ENCODE measurements around the gene MAP2K3. TPM values are rescaled to one million over a fixed set of nuclear protein-coding genes. Genes with fewer than 3 reads are reported as not detected.

The MAP2K3 gene
- total and polyA plus RNA-seq, 2 of the 8 experiments (the other 6 are each of a cell fraction or from before 2014, with no cell fraction given) = 16.9 to 33.5 TPM

DNA sequence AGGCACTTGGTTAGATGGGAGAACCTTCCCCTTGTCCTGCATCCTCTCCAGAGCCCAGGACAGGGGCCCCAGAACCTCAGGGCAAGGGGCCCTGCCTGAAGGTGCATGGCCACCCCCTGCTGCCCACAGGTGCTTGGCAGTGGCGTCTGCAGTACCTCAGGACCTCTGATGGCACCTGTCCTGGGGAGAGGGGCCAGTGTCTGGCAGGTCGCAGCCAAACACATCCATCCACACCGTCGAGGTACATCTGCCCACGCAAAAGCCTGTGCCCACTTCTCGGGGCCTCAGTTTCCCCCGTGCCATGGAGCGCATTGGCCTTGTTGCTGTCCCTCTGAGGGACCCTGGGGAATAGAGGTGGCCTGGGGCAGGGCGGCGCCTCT, 9.3 kb downstream of the MAP2K3 start:
- DNase-seq (ENCODE audit: low read depth in 1 of 2, low spot score in 2 of 2) = no peak
- Histone ChIP-seq H4K91ac (replicated peaks; ENCODE audit: insufficient read length, low read length) (no peak overlapping the region), H3K4ac (replicated peaks; ENCODE audit: insufficient read length, low read depth, low read length) (no peak overlapping the region), H3K4me3 (ENCODE audit: extremely low read depth in 1 of 4, insufficient read depth in 2 of 4, low read depth in 3 of 4, low read length in 4 of 4) (no peak overlapping the region), H2BK20ac (ENCODE audit: low read length) (no peak overlapping the region), H3K23me2 (ENCODE audit: low read depth, low read length) (no peaks in the 10 kb centered on the region), H3K27me3 (replicated peaks in 1 of 4; ENCODE audit: control insufficient read depth in 3 of 4, extremely low read depth in 1 of 4, insufficient read depth in 3 of 4, low read length in 3 of 4) (no peaks in the 10 kb centered on the region), H3K36me3 (ENCODE audit: control insufficient read depth in 2 of 4, insufficient read depth in 4 of 4, low read length in 3 of 4) (no peaks in the 10 kb centered on the region), H3K79me2 (ENCODE audit: control insufficient read depth in 1 of 2, insufficient read depth in 2 of 2, low read length in 2 of 2) (0 out of 4 replicates have a peak, but pooled peaks cover 0 to 5% of the 10 kb centered on the region in 2 experiments), H4K20me1 (replicated peaks in 1 of 2; ENCODE audit: control insufficient read depth in 1 of 2, insufficient read depth in 2 of 2, low read length in 2 of 2) (peaks cover 1 to 7% of the 10 kb centered on the region in 2 experiments), H4K5ac (ENCODE audit: insufficient read length, low read depth, low read length) (no peak overlapping the region), H2BK12ac (ENCODE audit: low read depth, low read length) (no peak overlapping the region), H3K56ac (replicated peaks; ENCODE audit: insufficient read length, low read depth, low read length) (no peak overlapping the region), H2BK15ac (ENCODE audit: low read length) (no peak overlapping the region), H3K4me1 (replicated peaks in 1 of 4; ENCODE audit: control insufficient read depth in 3 of 4, insufficient read depth in 4 of 4, low read length in 3 of 4) (no peaks in the 10 kb centered on the region), H3K14ac (ENCODE audit: insufficient read length) (no peak overlapping the region), H2AK5ac (ENCODE audit: low read depth, low read length) (no peak overlapping the region), H3K27ac (ENCODE audit: low read depth, low read length) (no peak overlapping the region), H3K79me1 (ENCODE audit: low read depth, low read length) (peaks cover 14% of the 10 kb centered on the region), H2BK120ac (replicated peaks; ENCODE audit: low read depth, low read length) (no peak overlapping the region), H3K9ac (replicated peaks in 1 of 4; ENCODE audit: extremely low read depth in 1 of 4, low read depth in 3 of 4, low read length in 3 of 4) (no peak overlapping the region; a peak in 1 of 7 replicates), H3K9me3 (ENCODE audit: insufficient read depth in 2 of 2, low read depth in 1 of 2, low read length in 1 of 2) (peaks cover 32 to 75% of the 10 kb centered on the region in 2 experiments; a peak in 3 of 4 replicates), H3K18ac (ENCODE audit: extremely low read depth, low read length) (no peak overlapping the region), H3K23ac (ENCODE audit: insufficient read length) (no peak overlapping the region), H2BK5ac (ENCODE audit: low read depth, low read length) (peak overlapping the region; percentile 12; the same call in 1 of the 2 replicates), H3K4me2 (ENCODE audit: insufficient read depth in 1 of 2, low read depth in 2 of 2, low read length in 2 of 2) (no peak overlapping the region), H2AFZ (ENCODE audit: low read length) (no peak overlapping the region), H4K8ac (ENCODE audit: extremely low read depth, insufficient read depth, low read length) (no peak overlapping the region)
- POLR2A ChIA-PET (ENCODE audit: partially characterized antibody) = no interaction called here
- TF ChIP-seq, protein P1, sequence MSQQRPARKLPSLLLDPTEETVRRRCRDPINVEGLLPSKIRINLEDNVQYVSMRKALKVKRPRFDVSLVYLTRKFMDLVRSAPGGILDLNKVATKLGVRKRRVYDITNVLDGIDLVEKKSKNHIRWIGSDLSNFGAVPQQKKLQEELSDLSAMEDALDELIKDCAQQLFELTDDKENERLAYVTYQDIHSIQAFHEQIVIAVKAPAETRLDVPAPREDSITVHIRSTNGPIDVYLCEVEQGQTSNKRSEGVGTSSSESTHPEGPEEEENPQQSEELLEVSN (IDR thresholded peaks at IDR 0.05) = no peak
- TF ChIP-seq HDAC6 (IDR thresholded peaks at IDR 0.05; ENCODE audit: low read depth, low read length) = no peak
- TF ChIP-seq SP1 (IDR thresholded peaks at IDR 0.05; ENCODE audit: low read depth, low read length) = no peak
- TF ChIP-seq, protein P2, sequence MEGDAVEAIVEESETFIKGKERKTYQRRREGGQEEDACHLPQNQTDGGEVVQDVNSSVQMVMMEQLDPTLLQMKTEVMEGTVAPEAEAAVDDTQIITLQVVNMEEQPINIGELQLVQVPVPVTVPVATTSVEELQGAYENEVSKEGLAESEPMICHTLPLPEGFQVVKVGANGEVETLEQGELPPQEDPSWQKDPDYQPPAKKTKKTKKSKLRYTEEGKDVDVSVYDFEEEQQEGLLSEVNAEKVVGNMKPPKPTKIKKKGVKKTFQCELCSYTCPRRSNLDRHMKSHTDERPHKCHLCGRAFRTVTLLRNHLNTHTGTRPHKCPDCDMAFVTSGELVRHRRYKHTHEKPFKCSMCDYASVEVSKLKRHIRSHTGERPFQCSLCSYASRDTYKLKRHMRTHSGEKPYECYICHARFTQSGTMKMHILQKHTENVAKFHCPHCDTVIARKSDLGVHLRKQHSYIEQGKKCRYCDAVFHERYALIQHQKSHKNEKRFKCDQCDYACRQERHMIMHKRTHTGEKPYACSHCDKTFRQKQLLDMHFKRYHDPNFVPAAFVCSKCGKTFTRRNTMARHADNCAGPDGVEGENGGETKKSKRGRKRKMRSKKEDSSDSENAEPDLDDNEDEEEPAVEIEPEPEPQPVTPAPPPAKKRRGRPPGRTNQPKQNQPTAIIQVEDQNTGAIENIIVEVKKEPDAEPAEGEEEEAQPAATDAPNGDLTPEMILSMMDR (IDR thresholded peaks at IDR 0.05; ENCODE audit: control extremely low read depth in 1 of 3, insufficient read depth in 1 of 3, low read depth in 1 of 3, low read length in 3 of 3) = no peak
- no peak for TF ChIP-seq POU5F1 (IDR thresholded peaks at IDR 0.05; ENCODE audit: low read depth, low read length)
- no peak for TF ChIP-seq SAP30 (IDR thresholded peaks at IDR 0.05; ENCODE audit: insufficient read depth, insufficient replicate concordance, low read length)
- FAIRE-seq = no peak
- 67% methylated on average over 10 of the region's 10 CpGs; no CpG with 5 or more reads in 1 of the 2 experiments for WGBS, 2 experiments (ENCODE audit: extremely low coverage in 1 of 2, insufficient coverage in 1 of 2, insufficient read length in 1 of 2, insufficient replicate concordance in 2 of 2, low coverage in 1 of 2, low lambda C conversion rate in 2 of 2, missing lambda C conversion rate in 1 of 2)
- CTCF ChIA-PET (ENCODE audit: partially characterized antibody) = no interaction called here
